ENCODE data around the gene FBXW7.
"Not testable (repeated sequence)": the region's sequence is repeated elsewhere in the genome, so short reads cannot be mapped to it uniquely, and the experiment has no call there.

The FBXW7 gene

GRCh38 chr4:152535903-152536544 lies at the start of gene FBXW7:
Gene FBXW7, minus strand, starts transcription at chr4:152536092. Its CDS starts 124,289 bp downstream, at chr4:152411803.
- peak; percentile 98 to 100 (median 99) for DNase-seq

DNA sequence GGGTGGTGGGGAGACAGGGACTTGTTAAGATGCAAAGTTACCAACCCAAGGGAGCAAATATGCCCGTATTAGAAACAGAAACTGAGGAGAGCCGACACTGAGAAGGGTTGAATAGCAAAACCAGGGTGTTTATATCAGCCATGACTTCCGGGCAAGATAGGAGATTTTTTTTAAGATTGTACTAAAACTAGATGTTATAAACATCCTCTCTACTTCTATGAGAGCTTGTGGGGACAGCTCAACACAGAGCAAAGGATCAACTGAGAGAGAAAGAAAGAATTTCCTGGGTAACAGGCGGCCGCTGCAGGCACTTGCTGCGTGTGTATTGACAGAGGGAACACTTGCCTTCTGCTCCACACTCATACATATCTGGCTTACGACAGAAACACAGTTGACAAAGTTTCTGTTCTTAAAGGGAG lies 49.1 kb upstream of the FBXW7 start:
- peak in 1 of 6 experiments; percentile 21 for DNase-seq

- DNase-seq: no peak
Measured at GRCh38 chr4:152581536-152582160, 45.8 kb upstream of the FBXW7 start.

DNA sequence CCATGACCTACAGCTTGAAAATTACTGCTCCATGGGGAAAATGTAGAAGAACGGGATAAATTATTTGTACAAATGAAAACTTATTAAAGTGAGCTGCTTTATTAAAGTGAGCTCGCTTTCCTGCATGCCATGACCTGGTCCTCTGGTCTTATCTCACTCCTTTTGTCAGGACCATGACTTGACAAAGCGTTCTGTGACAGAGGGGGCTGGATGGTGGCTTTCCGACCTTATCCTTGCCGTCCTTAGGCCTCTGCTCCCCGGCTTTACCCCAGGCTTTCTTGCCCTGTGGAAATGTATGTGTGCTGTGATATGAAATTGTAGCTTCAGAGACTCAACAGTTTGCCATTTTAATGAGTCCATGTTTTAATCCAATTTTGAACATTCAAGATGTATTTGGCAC lies 44.0 kb upstream of the FBXW7 start:
- no peak for DNase-seq

DNA sequence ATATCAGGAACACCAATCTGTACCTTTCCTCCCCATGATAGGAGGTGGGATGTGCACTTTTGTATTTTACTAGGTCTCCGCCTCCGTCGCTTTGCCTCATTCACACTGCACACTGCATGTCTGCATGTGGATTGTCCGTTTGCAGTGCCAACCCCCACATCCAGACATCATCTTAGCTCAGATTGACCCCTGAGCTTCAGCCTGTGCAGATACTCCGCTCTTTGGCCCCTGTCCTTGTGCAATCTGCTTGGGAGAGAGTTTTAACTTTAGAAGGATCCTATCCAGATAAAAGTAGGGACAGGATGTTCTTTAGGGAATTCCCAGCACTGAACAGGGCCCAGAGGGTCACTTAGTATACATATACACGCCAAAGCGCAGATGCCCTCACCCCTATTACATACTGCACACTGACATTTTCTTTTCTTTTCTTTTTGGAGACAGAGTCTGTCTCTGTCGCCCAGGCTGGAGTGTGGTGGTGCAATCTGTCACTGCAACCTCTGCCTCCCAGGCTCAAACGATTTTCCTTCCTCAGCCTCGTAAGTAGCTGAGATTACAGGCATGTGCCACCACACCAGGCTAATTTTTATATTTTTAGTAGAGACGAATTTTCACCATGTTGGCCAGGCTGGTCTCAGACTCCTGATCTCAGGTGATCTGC lies 43.3 kb upstream of the FBXW7 start:
- no peak for DNase-seq

DNA sequence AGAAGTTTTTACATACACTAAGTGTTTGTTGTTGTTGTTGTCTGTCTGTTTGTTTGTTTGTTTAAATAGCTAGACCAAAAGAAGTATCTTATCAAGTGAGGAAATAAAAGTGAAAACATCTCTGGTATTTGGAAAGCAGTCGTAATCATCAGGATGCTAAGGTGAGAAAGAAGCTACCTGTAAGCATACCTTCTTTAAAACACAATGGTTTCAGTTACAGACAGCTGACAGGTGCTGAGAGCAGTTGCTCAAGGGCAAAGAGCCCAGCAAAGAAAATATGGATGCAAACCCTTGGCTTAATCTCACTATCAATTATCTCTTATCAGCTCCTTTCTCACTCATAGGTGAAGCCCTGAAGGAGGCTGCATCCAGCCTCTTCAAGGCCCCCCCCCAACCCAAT lies 42.8 kb upstream of the FBXW7 start:
- no peak for DNase-seq

DNA sequence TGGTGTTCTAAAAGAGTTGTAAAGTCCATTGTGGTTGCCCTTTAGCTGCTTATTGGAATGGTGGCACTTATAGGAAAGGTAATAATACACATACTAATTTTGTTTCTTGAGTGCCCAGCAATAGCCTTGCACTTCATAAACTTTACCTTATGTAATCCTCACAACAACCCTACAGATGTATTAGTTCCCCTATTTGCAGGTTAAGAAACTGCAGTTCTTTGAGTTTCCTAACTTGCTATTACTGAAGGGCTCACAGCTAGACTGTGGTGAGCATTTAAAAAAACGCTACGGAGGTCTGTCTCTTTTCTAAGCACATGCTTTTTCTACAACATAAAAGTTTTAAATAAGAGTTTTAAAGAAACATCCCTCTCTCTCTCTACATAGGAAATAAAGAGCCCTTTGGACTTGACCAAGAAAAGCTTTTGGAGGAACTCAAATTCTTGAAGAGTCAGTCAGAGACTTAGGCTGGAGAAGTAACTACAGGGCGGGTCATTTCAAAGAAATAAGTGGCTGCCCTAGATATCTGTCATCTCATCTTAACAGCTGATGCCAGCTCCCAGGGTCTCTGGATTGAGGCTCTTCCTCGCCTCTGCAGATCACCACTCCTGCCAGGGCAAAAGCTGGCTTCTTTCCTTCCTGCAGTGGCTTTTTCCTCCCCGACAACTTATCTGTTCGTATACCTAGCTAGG lies 42.0 kb upstream of the FBXW7 start:
- no peak for DNase-seq

DNA sequence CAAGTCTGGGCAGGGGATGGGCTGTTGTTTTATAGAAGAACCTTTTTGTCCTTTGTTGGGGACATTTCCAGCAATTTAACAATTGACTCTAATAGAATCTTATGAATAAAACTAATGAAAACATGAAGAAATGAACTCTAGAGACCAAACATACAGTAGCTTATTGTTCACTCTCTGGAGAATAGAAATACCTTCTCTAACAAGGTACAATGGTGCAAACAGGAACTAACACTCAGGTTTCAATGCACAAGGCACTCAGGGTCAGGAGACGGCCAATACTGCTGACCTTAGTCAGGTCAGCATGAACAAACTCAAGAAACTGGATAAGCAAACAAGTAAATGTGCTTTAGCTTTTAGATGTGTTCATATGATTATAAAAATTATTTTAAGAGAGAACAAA lies 39.6 kb upstream of the FBXW7 start:
- no peak for DNase-seq

DNA sequence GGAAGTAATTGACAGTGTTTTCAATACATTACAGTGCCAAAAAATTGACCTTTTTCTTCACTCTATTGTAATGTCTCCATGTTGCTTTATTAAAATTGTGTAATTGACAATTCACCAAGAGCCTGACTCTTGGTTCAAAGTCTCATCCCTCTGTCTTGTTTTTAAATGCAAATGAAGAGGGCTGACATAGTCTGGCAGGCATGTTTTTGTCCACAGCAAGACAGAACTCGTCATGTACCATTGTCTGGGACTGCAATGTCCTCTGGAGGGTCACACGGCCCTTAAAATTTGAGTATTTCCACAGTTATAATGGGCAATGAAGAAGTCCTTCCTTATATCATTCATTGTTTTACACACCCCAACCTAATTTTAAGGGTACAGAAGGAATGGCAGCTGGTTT lies 38.0 kb upstream of the FBXW7 start:
- DNase-seq: no peak

DNA sequence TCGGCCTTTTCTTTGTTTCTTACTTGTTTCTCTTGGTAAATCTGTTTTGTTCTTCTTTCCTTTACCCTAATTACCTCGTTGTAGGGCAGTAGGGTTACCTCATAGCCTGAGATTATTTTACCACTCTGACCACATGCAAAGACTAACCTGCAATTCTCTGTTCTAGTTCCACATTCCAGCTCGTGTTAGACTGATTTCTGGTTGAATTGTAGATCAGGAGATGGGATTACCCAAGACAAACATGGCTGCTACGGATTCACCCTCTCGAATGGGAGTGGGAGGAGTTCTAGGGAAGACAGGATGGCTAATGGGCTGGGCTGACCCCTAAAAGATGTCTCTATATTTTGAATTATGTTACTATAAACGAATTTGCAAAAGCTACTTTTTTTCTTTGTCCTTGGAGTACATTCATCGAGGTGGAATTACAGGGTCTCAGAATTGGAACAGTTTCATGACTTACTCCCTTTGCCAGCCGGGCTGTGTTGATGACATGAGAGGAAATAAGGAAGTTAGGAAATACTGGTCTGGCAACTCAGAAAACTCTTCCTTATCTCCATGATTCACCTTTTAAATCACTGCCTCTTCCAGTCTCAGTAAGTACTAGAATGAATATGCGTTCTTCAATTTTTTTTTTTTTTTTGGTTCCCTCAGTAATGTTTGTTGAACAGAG lies 36.7 kb upstream of the FBXW7 start:
- DNase-seq: no peak

DNA sequence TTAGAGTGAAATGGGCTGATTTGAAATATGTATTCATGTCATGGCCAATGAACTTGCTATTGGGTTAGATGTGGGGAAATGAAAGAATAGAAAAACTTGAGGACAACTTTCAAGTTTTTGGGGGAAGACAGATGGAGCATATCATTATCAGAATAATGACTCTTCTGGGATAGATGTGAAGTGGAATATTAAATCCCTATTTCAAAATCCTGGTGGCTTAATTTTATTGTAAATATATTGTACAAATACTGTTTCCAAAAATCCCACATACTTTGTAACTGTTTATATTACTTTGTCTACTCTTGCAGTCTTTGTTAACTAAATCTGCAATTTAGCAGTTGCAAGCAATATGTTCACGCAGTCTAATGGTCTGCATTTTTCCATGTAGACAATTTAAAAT lies 35.9 kb upstream of the FBXW7 start:
- DNase-seq: no peak

DNA sequence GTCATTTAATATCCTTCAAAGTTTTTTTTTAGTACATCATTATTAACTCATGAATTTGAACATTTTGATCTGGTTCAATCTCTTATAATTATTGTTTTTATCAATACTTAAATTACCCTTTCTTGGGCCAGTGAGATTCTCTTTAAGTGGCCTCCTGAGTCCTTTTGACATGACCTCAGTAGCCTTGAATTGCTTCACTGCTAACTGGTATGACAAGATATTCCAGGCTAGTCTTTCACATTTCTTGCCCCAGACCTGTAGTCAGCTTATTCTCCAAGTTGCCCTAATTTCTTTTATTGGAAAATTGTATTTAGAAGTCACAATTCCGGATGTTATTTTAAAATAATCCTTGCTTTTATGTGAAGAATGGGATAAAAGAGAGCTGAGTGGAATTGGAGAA lies 35.4 kb upstream of the FBXW7 start:
- DNase-seq: no peak

DNA sequence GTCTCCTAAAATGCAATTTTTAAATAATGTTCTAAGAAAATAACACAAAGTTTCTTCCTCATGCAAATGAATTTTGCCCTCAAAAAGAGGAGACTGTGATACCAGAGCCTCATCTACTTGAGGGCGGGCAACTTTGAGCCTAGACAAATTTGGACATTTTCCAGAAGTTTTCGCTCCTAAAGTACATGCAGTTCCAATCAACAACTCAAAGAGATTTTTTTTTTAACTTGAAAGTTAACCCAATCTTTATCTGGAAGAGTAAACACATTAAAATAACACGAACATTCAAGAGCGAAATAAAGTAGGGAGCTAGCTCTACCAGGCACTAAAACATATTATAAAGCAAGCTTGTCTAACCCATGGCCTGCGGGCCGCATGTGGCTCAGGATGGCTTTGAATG lies 29.4 kb upstream of the FBXW7 start:
- DNase-seq: no peak

GRCh38 chr4:152564336-152564735 lies 28.4 kb upstream of the FBXW7 start:
- no peak for DNase-seq

DNA sequence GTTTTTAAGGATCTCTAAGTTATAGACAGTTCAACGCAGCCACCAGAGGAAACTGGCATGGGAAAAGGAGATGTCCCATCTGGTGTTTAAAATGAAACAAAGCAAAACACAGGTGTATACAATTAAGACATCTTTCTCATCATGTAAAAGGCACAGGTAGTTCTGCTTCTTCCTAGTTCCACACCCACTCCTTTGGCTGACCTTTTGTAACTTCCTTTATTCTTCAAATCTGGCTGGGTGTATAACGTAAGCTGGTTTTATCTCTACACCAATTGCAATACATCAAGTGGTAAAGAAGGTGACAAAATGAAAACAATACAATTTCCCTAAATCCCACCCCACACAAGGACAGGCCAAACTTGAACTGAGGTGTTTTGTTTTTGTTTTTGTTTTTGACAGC lies 27.3 kb upstream of the FBXW7 start:
- no peak for DNase-seq

DNA sequence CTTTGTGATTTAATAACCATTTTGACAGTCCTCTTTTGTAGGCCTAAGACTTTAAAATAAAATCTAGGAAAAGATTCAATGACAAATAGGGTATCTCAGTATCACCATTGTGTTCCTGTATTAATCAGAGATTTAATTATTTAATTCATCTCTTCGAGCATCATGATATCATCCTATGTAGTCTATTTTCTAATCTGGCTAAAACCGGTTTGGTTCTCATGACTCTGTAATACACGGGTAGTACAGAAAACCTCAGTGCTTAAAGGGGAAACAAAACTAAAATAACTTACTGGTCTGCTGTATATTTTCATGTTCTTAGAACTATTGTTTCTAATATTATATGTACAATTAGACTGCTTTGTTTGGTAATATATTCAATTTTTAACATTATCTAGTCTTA lies 23.7 kb upstream of the FBXW7 start:
- DNase-seq: no peak

- DNase-seq: no peak
Measured at GRCh38 chr4:152558396-152558795, 22.5 kb upstream of the FBXW7 start.

DNA sequence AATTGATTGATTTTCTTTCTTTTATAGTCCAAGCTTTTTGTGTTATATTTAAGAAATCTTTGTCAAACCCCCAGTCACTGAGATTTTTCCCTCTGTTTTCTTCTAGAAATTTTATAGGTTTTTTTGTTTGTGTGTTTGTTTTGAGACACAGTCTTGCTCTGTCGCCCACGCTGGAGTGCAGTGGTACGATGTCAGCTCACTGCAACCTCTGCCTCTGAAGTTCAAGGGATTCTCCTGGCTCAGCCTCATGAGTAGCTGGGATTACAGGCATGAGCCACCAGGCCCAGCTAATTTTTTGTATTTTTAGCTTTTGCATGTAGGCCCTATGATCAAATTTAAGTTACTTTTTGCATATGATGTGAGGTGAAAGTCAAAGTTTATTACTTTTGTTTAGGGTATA lies 20.9 kb upstream of the FBXW7 start:
- no peak for DNase-seq

GRCh38 chr4:152556283-152556682 lies 20.4 kb upstream of the FBXW7 start:
- DNase-seq: no peak

DNA sequence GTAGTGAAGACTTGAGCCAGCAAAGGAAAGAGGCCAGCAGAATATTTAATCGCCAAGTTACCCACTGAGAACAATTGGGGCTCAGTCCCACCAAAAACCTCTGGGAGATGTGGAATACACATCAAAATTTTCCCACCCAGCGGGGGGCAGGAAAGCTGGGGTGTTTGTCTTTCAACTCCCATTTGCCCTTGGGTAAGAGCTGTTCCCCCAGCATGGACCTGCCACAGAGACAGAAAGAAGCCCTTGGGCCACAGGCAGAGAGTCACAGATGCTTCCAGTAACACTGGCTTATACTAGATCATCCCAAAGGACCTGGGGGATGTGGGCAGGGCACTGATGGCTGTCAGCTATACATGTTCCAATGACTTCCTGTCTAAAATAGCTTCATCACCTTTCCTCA lies 18.9 kb upstream of the FBXW7 start:
- no peak for DNase-seq

GRCh38 chr4:152550687-152551086 lies 14.8 kb upstream of the FBXW7 start:
- DNase-seq: not testable (repeated sequence)

GRCh38 chr4:152545088-152545487 lies 9.2 kb upstream of the FBXW7 start:
- DNase-seq: no peak

DNA sequence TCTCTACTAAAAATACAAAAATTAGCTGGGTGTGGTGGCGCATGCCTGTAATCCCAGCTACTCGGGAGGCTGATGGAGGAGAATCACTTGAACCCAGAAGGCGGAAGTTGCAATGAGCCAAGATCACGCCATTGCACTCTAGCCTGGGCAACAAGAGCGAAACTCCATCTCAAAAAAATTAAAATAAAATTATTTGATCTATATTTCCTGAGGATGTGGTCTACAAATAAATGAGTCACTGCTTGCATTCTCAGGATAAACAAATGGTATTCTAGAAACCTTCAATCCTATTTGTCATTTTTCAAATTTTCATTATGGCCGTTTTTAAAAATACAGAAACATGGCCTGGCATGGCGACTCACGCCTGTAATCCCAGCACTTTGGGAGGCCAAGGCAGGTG lies 8.6 kb upstream of the FBXW7 start:
- DNase-seq: peak in 1 of 6 experiments; percentile 10

Data from stimulated activated naive CD4-positive, alpha-beta T cell (primary cell).